ENCODE results near the gene PHOX2A.
"Not testable (repeated sequence)": the region's sequence is repeated elsewhere in the genome, so short reads cannot be mapped to it uniquely, and the experiment has no call there.

PHOX2A gene

GRCh38 chr11:72244060-72244360 lies at the start of gene PHOX2A:
Gene PHOX2A, minus strand, starts transcription at chr11:72244176. Its CDS starts 172 bp downstream, at chr11:72244004.
- TF ChIP-seq, protein P1, sequence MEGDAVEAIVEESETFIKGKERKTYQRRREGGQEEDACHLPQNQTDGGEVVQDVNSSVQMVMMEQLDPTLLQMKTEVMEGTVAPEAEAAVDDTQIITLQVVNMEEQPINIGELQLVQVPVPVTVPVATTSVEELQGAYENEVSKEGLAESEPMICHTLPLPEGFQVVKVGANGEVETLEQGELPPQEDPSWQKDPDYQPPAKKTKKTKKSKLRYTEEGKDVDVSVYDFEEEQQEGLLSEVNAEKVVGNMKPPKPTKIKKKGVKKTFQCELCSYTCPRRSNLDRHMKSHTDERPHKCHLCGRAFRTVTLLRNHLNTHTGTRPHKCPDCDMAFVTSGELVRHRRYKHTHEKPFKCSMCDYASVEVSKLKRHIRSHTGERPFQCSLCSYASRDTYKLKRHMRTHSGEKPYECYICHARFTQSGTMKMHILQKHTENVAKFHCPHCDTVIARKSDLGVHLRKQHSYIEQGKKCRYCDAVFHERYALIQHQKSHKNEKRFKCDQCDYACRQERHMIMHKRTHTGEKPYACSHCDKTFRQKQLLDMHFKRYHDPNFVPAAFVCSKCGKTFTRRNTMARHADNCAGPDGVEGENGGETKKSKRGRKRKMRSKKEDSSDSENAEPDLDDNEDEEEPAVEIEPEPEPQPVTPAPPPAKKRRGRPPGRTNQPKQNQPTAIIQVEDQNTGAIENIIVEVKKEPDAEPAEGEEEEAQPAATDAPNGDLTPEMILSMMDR (IDR thresholded peaks at IDR 0.05), result no peak
- Mint-ChIP-seq H3K36me3 (ENCODE audit: low read depth) (no peaks in the 10 kb centered on the region), H3K4me3 (peak within 1 kb of the TSS; percentile 75), H3K4me1 (peaks cover 30% of the 10 kb centered on the region), H3K27me3 (ENCODE audit: low read depth, poor library complexity) (peaks cover 44% of the 10 kb centered on the region), H3K9me3 (peaks cover 14% of the 10 kb centered on the region), H3K27ac (no peak within 1 kb of the TSS)
- DNase-seq, result peak; percentile 63

DNA sequence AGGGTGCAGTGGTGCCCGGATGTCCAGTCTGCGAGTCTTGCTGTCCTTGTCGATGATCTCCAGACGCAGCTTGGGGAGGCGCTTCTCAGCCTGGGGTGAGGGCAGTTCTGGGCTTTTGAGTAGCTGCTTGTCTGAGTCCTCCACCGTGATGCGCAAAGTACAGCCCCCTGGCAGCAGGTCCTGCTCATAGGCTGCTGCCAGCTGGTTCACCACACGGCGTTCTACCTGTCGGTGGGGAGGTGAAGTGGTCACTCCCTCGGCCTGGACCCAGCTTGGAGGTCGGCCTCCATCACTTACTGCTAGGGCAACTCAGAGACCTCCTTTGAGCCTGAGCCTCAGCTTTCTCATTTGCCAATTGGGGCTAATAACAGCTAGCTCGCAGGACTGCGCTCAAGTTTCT lies 49.4 kb upstream of the PHOX2A start:
- no peak overlapping the region for H3K4me3 Mint-ChIP-seq
- no peaks in the 10 kb centered on the region for H3K4me1 Mint-ChIP-seq
- peaks cover 16% of the 10 kb centered on the region for H3K36me3 Mint-ChIP-seq (ENCODE audit: low read depth)
- TF ChIP-seq, protein P1 (IDR thresholded peaks at IDR 0.05), result no peak
- H3K27ac Mint-ChIP-seq, result no peak overlapping the region
- H3K9me3 Mint-ChIP-seq, result no peaks in the 10 kb centered on the region
- H3K27me3 Mint-ChIP-seq (ENCODE audit: low read depth, poor library complexity), result no peaks in the 10 kb centered on the region
- DNase-seq, result no peak

GRCh38 chr11:72292106-72292785 lies 48.3 kb upstream of the PHOX2A start:
- peaks cover 16% of the 10 kb centered on the region for H3K36me3 Mint-ChIP-seq (ENCODE audit: low read depth)
- TF ChIP-seq, protein P1 (IDR thresholded peaks at IDR 0.05), result no peak
- peak overlapping the region; percentile 22 for H3K27ac Mint-ChIP-seq
- peaks cover 3% of the 10 kb centered on the region for H3K27me3 Mint-ChIP-seq (ENCODE audit: low read depth, poor library complexity)
- H3K9me3 Mint-ChIP-seq, result no peaks in the 10 kb centered on the region
- H3K4me3 Mint-ChIP-seq, result no peak overlapping the region
- H3K4me1 Mint-ChIP-seq, result no peaks in the 10 kb centered on the region
- no peak for DNase-seq

DNA sequence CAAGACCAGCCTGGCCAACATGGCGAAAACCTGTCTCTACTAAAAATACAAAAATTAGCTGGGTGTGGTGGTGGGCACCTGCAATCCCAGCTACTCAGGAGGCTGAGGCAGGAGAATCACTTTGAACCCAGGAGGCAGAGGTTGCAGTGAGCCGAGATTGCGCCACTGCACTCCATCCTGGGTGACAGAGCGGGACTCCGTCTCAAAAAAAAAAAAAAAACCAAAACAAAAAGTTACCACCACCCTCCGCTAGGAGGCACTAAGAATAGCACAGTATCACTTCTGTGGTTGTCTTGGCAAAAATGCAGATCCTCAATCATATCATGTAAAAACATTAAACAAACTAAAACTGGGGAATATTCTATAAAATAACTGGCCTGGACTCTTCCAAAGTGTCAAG lies 46.8 kb upstream of the PHOX2A start:
- H3K4me1 Mint-ChIP-seq; H3K9me3 Mint-ChIP-seq; H3K27ac Mint-ChIP-seq; DNase-seq; H3K4me3 Mint-ChIP-seq; H3K27me3 Mint-ChIP-seq (ENCODE audit: low read depth, poor library complexity): not testable (repeated sequence)
- peaks cover 13% of the 10 kb centered on the region for H3K36me3 Mint-ChIP-seq (ENCODE audit: low read depth)
- TF ChIP-seq, protein P1 (IDR thresholded peaks at IDR 0.05), result peak; percentile 43

- Mint-ChIP-seq H3K27ac (no peak overlapping the region), H3K4me1 (no peaks in the 10 kb centered on the region), H3K36me3 (ENCODE audit: low read depth) (peaks cover 3% of the 10 kb centered on the region), H3K4me3 (no peak overlapping the region), H3K27me3 (ENCODE audit: low read depth, poor library complexity) (peaks cover 11% of the 10 kb centered on the region), H3K9me3 (no peaks in the 10 kb centered on the region)
- no peak for DNase-seq
- TF ChIP-seq, protein P1 (IDR thresholded peaks at IDR 0.05), result no peak
Measured at GRCh38 chr11:72287293-72287692, 43.3 kb upstream of the PHOX2A start.

DNA sequence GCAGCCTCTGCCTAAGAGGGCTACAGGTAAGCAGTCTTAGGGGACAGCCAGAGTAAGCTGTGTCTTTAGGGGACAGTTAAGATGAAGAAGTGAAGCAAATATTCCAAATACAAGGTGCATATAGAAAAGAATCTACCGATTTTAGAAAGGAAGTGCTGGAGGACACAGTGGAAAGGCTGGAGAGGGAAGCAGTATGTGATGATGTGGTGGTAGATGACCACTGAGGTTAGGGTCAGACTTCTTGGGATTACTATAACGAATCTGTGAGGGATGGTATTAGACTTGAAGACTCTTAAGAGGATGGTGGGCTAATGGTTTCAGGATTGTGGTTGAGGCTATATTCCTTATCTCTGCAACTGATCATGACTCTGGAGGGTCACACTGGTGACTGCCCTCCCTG lies 40.0 kb upstream of the PHOX2A start:
- DNase-seq, result no peak
- Mint-ChIP-seq H3K36me3 (ENCODE audit: low read depth) (no peaks in the 10 kb centered on the region), H3K4me3 (no peak overlapping the region), H3K27me3 (ENCODE audit: low read depth, poor library complexity) (peaks cover 11% of the 10 kb centered on the region), H3K4me1 (no peaks in the 10 kb centered on the region), H3K27ac (no peak overlapping the region), H3K9me3 (peaks cover 9% of the 10 kb centered on the region)
- TF ChIP-seq, protein P1 (IDR thresholded peaks at IDR 0.05), result no peak
